ENCODE measurements around the gene TMEM109.

The TMEM109 gene

GRCh38 chr11:60913793-60914632 is at the start of gene TMEM109:
Gene TMEM109 (plus strand): TSS chr11:60914158. CDS start chr11:60919694, 5,536 bp downstream.
- peak; percentile 74 for ATAC-seq
- peaks cover 5% of the 10 kb centered on the region for H3K36me3 Mint-ChIP-seq (ENCODE audit: low read depth)
- peaks cover 84% of the 10 kb centered on the region for H3K4me1 Mint-ChIP-seq

GRCh38 chr11:60864856-60865513 is 49.0 kb upstream of the TMEM109 start:
- no peaks in the 10 kb centered on the region for H3K36me3 Mint-ChIP-seq (ENCODE audit: low read depth)
- no peaks in the 10 kb centered on the region for H3K9me3 Mint-ChIP-seq
- no peak overlapping the region for H3K27ac Mint-ChIP-seq
- DNase-seq (no peak), ATAC-seq (no peak)
- H3K4me1 Mint-ChIP-seq = peaks cover 4% of the 10 kb centered on the region
- H3K4me3 Mint-ChIP-seq = no peak overlapping the region
- H3K27me3 Mint-ChIP-seq = no peaks in the 10 kb centered on the region

More at GRCh38 chr11:60913793-60914632, at the start of gene TMEM109:
- H3K4me3 Mint-ChIP-seq = peak within 1 kb of the TSS; percentile 97
- no peaks in the 10 kb centered on the region for H3K27me3 Mint-ChIP-seq
- peak; percentile 89 for DNase-seq
- peak within 1 kb of the TSS; percentile 99 for H3K27ac Mint-ChIP-seq
- peaks cover 5% of the 10 kb centered on the region for H3K9me3 Mint-ChIP-seq

DNA sequence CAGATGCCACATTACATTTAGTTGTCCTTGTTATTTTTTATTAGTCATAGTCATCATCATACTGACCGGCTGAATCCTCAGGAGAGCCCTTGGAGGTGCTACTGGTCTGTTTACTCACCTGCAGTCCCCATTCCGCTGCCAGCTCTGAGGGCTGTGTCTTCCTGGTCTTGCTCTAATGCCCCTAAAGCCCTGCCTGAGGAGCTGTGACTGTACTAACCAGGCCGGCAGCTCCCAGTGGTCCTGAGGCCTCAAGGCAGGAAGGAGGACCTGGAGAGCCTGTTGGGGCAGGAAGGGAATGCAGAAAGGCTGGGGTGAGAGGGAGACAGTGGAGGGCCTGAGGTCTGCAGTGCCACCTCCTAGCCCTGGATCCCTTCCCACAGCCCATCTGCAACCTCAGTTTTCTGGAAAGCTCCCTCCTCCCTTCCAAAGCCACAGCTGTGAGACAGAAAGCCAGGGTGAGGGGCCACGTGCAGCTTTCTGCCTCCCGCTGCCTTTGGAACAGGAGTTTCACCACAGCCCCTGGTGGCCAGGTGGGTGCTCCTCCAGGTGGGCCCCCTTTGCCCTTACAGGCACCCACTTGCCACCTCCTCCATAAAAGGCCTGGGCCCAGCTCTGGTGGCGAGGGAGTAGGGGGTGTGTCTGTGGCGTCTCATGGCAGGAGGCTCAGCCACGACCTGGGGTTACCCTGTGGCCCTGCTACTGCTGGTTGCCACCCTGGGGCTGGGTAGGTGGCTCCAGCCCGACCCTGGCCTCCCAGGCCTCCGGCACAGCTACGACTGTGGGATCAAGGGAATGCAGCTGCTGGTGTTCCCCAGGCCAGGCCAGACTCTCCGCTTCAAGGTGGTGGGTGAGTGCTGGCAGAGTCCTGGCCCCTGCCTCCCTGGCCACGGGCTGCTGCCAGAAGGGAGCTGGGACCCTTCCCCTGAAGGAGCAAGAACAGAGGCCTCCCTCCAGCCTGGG is 46.8 kb upstream of the TMEM109 start, which contains the start of gene ZP1:
TSS of gene ZP1 (plus strand) at position 632 of the 960 bp plus-strand sequence. CDS start at position 652, 20 bp downstream.
- no peaks in the 10 kb centered on the region for H3K9me3 Mint-ChIP-seq
- no peaks in the 10 kb centered on the region for H3K36me3 Mint-ChIP-seq (ENCODE audit: low read depth)
- no peak within 1 kb of the TSS for H3K4me3 Mint-ChIP-seq
- DNase-seq (no peak), ATAC-seq (no peak)
- H3K27ac Mint-ChIP-seq = no peak within 1 kb of the TSS
- H3K27me3 Mint-ChIP-seq = no peaks in the 10 kb centered on the region
- peaks cover 18% of the 10 kb centered on the region for H3K4me1 Mint-ChIP-seq

- Mint-ChIP-seq H3K27ac (no peak overlapping the region), H3K36me3 (ENCODE audit: low read depth) (no peaks in the 10 kb centered on the region), H3K4me3 (no peak overlapping the region), H3K27me3 (no peaks in the 10 kb centered on the region), H3K4me1 (peaks cover 20% of the 10 kb centered on the region), H3K9me3 (no peaks in the 10 kb centered on the region)
- DNase-seq (no peak), ATAC-seq (no peak)
Measured at GRCh38 chr11:60867871-60868681, 45.9 kb upstream of the TMEM109 start.

DNA sequence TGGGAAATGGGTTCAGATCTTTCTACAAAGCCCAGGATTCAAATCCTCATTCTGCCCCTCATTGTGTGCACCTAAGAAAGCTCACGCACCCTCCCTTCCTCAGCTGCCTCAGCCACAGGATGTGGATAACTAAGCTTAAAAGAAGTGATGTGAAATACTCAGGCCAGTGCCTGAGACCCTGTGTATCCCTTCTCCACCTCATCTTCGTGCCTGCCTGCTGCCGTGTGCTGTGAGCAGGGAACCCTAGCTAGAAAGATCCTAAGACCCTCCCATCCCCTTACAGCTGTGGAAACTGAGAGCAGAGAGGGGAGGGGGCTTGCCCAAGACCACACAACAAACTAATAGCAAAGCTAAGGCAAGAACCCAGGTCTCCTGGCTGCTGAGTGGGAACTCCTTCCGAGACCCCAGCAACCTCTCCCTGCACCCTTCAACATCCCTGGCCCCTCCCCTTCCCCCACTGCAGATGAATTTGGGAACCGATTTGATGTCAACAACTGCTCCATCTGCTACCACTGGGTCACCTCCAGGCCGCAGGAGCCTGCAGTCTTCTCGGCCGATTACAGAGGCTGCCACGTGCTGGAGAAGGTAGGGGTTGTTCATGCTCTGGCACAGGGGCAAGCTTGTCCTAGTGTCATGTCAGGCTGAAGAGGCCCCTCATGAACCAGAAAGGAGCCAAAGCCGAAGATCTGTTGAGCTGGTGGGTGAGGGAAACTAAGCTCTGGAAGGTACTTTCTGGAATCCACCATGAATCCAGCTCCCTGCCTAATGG is 45.1 kb upstream of the TMEM109 start:
- peaks cover 22% of the 10 kb centered on the region for H3K4me1 Mint-ChIP-seq
- H3K36me3 Mint-ChIP-seq (ENCODE audit: low read depth) = no peaks in the 10 kb centered on the region
- no peak for DNase-seq
- H3K4me3 Mint-ChIP-seq = no peak overlapping the region
- no peaks in the 10 kb centered on the region for H3K27me3 Mint-ChIP-seq
- no peak overlapping the region for H3K27ac Mint-ChIP-seq
- ATAC-seq = no peak
- no peaks in the 10 kb centered on the region for H3K9me3 Mint-ChIP-seq

DNA sequence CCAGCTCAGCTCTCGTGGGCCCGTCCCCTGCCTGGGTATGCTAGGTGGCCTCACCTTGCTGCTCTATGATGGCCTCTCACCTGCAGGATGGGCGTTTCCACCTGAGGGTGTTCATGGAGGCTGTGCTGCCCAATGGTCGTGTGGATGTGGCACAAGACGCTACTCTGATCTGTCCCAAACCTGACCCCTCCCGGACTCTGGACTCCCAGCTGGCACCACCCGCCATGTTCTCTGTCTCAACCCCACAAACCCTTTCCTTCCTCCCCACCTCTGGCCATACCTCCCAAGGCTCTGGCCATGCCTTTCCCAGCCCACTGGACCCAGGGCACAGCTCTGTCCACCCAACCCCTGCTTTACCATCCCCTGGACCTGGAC is 44.5 kb upstream of the TMEM109 start:
- Mint-ChIP-seq H3K4me3 (no peak overlapping the region), H3K27me3 (no peaks in the 10 kb centered on the region), H3K36me3 (ENCODE audit: low read depth) (no peaks in the 10 kb centered on the region), H3K9me3 (no peaks in the 10 kb centered on the region), H3K27ac (no peak overlapping the region), H3K4me1 (peaks cover 22% of the 10 kb centered on the region)
- ATAC-seq (no peak), DNase-seq (no peak)

- peaks cover 21% of the 10 kb centered on the region for H3K4me1 Mint-ChIP-seq
- H3K36me3 Mint-ChIP-seq (ENCODE audit: low read depth) = no peaks in the 10 kb centered on the region
- no peaks in the 10 kb centered on the region for H3K27me3 Mint-ChIP-seq
- no peak overlapping the region for H3K27ac Mint-ChIP-seq
- no peaks in the 10 kb centered on the region for H3K9me3 Mint-ChIP-seq
- DNase-seq (no peak), ATAC-seq (no peak)
- H3K4me3 Mint-ChIP-seq = no peak overlapping the region
Measured at GRCh38 chr11:60870276-60870675, 43.7 kb upstream of the TMEM109 start.

- H3K4me1 Mint-ChIP-seq = peaks cover 21% of the 10 kb centered on the region
- H3K9me3 Mint-ChIP-seq = no peaks in the 10 kb centered on the region
- no peak overlapping the region for H3K4me3 Mint-ChIP-seq
- no peak for DNase-seq
- no peaks in the 10 kb centered on the region for H3K27me3 Mint-ChIP-seq
- H3K36me3 Mint-ChIP-seq (ENCODE audit: low read depth) = no peaks in the 10 kb centered on the region
- H3K27ac Mint-ChIP-seq = no peak overlapping the region
- no peak for ATAC-seq
Measured at GRCh38 chr11:60870733-60871377, 43.1 kb upstream of the TMEM109 start.

GRCh38 chr11:60871378-60872061 is 42.4 kb upstream of the TMEM109 start:
- DNase-seq (no peak), ATAC-seq (peak; percentile 16)
- Mint-ChIP-seq H3K27me3 (no peaks in the 10 kb centered on the region), H3K27ac (no peak overlapping the region), H3K36me3 (ENCODE audit: low read depth) (no peaks in the 10 kb centered on the region), H3K4me3 (no peak overlapping the region), H3K9me3 (no peaks in the 10 kb centered on the region), H3K4me1 (peaks cover 21% of the 10 kb centered on the region)

GRCh38 chr11:60872124-60872960 is 41.6 kb upstream of the TMEM109 start:
- DNase-seq = no peak
- Mint-ChIP-seq H3K9me3 (no peaks in the 10 kb centered on the region), H3K36me3 (ENCODE audit: low read depth) (no peaks in the 10 kb centered on the region), H3K4me1 (peaks cover 21% of the 10 kb centered on the region), H3K4me3 (no peak overlapping the region), H3K27ac (no peak overlapping the region), H3K27me3 (no peaks in the 10 kb centered on the region)
- no peak for ATAC-seq

GRCh38 chr11:60872961-60873524 is 40.9 kb upstream of the TMEM109 start:
- no peak overlapping the region for H3K27ac Mint-ChIP-seq
- H3K4me3 Mint-ChIP-seq = no peak overlapping the region
- H3K27me3 Mint-ChIP-seq = no peaks in the 10 kb centered on the region
- ATAC-seq = no peak
- H3K36me3 Mint-ChIP-seq (ENCODE audit: low read depth) = no peaks in the 10 kb centered on the region
- DNase-seq = no peak
- peaks cover 21% of the 10 kb centered on the region for H3K4me1 Mint-ChIP-seq
- H3K9me3 Mint-ChIP-seq = no peaks in the 10 kb centered on the region

Measured in activated naive CD8-positive, alpha-beta T cell treated with anti-CD3 and anti-CD28 coated beads, Interleukin-2, amount 50 U/mL, for 24 hours (primary cell).